GM08714 (cell line): ENCODE measurements around the gene SOX6.

Source experiments
- H3K4me3 ChIP-seq: fragments of 200-500 bp; sonication (Bioruptor generic); 2 replicates; pipeline ENCODE4 v1.5.1; 2014; ENCODE audit warnings: mild to moderate bottlenecking, low read length, inconsistent platforms
- ZNF274 ChIP-seq: IDR thresholded peaks from 2 replicates; pipeline ENCODE4 v1.6.1; 2012; ENCODE audit warnings: mild to moderate bottlenecking, low read depth, low read length

The SOX6 gene

DNA sequence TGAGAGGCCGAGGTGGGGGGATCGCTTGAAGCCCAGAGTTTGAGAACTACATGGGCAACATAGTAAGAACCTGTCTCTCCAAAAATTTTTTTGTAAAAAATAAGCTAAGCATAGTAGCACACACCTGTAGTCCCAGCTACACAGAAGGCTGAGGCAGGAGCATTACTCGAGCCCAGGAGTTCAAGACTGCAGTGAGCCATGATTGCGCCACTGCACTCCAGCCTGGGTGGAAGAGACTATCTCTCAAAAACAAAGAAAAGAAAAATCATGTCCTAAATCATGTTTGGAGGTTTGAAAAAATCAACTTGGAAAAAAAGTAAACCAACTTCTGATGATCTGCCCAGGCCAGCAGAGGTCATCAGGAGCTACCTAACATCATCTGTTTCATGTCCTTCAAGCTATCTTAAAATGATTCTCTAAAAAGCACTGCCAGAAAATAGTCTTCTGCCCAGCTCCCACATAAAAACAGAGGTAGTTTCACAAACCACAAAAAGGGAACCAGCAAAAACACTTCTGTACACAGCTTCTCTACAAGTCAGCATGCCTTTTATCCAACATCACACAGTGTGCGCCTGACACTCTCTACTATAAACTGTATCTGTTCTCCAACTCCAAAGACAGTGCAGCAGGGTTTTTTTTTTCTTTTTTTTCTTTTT is 165.0 kb downstream of the SOX6 start:
- no peak overlapping the region for H3K4me3 ChIP-seq
- no peak for TF ChIP-seq ZNF274

DNA sequence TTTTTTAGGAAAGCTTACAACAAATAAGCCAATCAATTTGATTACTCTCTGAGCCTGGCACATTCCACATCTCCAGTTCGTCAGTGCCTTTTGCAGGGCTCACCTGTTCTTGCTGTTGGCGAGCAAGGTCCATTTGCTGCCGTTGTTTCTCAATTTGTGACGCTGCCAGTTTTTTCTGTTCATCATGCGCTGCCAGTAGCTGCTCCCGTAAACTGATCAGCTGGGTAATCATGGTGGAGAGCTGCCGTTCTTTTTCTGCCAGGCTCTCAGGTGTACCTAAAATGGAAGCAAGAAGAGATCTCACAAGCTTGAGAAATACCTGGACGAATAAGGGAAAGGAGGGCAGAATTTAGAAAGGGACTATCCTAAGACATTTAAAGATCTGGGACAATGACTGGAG is 169.7 kb downstream of the SOX6 start:
- TF ChIP-seq ZNF274 = no peak
- H3K4me3 ChIP-seq = no peak overlapping the region

DNA sequence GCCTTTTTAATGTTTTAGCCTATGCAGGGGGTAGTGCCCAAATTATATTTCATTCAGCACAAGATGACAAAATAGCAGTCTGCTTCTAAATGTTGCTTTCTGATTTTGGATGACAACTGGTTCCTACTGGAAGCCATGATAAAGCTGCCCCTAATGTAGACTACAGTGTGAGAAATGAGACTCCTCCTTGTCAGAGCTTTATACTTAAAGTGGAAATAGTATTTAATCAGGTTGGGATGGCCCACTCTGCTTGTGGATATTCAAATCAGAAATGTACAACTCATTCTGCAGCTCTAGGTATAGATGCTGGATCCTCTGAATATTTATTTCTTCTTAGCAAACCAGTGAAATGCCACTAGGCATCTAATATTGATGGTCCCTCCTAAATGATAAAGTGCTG is 171.3 kb downstream of the SOX6 start:
- H3K4me3 ChIP-seq = no peak overlapping the region
- TF ChIP-seq ZNF274 = no peak

DNA sequence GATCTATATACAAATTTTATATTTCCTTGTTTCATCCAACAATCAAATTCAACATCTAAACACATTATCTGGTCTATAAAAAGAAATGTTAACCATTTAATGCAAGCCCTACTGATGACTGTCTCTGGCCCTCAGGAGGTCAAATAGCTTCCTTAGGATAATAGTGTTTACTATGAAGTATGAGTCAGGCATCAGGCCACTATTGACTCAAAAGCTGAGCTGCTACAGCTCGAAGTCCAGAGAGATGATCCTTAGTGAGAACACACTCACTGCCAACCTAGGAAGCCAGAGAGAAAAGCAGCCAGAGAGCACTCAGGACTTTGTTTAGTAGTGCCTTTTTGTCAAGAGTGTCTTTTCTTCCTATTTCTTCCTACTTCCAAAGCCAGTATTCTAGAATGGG is 171.8 kb downstream of the SOX6 start:
- no peak overlapping the region for H3K4me3 ChIP-seq
- no peak for TF ChIP-seq ZNF274

DNA sequence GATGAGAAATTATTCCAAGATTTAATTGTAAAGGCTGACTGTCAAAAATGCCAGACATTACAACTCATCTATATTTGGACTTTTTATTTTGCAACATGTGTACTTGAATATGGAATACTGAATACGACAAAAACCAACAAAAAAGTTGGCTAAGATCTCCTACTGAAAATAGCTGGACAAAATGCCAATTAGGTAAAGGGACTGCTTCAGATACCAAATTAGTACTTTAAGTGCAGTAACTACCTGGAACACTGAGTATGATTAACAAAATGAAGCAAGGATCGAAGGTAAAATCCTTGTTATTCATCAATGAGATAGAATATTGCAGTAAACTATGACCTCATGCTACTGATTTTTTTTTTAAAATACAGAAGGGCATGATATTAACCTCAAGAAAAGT is 173.8 kb downstream of the SOX6 start:
- TF ChIP-seq ZNF274 = no peak
- H3K4me3 ChIP-seq = no peak overlapping the region

DNA sequence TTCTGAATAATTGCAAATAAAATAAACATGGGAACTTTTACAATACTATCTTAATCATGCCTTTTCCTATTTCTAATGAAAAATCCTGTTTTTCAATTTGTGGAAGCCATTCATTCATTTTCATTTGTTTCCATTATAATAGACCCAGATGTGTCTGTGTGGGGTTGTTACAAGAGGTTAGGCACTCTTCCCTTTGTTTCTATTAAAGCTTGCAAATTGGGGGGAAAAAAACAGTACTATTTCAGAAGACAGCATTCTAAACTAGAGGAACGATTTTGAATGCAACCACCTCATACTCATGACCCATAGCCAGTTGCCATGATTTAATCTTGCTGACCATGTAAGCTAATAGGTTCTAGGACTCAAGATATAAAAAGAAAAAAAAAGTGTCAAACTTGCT is 175.5 kb downstream of the SOX6 start:
- no peak overlapping the region for H3K4me3 ChIP-seq

DNA sequence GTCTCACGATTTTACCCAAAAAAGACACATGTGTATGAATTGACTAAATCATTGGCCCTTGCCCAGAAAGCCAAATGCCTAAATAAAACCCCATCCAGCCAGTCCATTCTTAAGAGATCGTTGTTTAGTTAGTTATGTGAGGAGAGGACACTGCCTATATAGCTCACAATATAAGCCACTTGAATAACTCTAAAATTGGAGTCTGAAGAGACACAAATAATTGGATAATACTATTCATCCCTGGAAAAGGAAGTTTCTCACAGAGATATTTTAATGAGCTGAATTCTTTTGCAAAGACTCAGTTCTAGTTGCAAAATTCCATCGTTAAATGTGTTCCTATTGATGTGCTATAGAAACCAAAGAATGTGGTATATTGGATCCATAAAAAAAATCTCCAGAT is 176.7 kb downstream of the SOX6 start:
- no peak for TF ChIP-seq ZNF274
- no peak overlapping the region for H3K4me3 ChIP-seq

More for the DNA sequence above, 175.5 kb downstream of the SOX6 start:
- TF ChIP-seq ZNF274 = no peak

DNA sequence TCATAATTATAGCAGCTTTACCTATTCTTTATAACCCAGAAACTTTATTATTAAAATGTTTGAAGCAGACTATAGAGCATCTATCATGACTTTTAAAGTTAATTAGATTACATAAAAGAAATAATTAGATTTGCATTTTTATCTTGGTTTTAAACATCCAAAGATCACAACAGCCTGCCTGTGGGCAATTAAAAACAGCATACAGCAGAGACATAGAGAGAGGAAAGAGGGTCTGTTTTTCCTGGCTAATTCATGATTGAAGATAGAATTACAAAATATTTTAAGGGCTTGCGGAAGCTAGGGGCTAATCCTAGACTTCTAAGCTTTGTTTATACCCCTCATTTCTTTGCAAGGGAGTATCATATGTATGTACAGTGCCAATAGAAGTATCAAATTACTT is 178.1 kb downstream of the SOX6 start:
- no peak for TF ChIP-seq ZNF274

DNA sequence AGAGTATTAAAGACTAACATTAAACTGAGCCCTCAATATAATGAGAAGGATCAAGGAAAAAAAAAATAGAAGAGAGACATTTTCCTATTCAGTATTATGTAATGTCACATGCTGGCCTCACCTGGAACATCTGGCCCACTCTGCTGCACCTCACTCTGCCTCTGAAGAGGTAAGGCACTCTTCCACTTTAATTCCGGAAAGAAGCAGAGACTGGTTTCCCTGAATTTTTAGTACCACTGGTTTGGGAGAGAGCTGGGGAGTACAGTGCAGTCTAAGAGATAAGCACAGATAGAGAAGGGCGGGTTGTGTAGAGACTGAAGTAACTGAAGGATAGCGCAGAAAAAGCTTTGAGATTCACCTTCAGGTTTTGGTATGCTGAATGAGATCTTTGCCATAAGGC is 178.7 kb downstream of the SOX6 start:
- no peak overlapping the region for H3K4me3 ChIP-seq
- TF ChIP-seq ZNF274 = no peak

More for the DNA sequence above, 178.1 kb downstream of the SOX6 start:
- H3K4me3 ChIP-seq = no peak overlapping the region

DNA sequence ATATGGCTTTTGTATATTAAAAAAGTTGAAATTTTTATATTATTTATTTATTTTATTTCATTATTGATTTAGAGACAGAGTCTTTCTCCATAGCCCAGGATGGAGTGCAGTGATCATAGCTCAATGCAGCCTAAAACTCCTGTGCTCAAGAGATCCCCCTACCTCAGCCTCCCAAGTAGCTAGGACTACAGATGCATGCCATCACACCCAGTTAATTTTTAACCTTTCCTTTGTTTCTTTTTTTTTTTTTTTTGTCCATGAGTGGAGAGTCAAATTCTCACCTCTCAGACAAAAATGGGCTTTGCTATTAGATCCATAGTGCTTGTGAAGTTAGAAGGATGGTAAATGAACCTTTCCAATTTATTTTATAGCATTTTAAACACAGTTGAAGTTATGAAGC is 182.5 kb downstream of the SOX6 start:
- TF ChIP-seq ZNF274 = no peak
- no peak overlapping the region for H3K4me3 ChIP-seq

DNA sequence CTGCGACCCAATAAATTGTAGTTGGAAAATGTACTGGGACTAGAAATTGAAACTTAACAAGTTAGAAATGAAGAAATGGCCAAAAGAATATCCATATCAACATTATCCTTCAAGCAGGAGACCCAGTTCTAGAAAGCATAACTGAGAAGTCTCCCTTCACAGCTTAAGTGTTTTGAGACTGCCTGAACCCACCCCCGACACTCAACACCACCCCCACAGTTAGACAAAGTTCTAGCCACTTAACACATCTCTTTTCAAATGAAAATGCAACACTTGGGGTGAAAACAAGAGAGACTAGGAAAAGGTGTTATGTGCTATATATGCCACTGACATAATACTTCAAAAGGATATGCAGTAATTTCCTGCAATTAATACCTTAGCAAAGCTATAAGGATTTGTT is 184.5 kb downstream of the SOX6 start:
- no peak for TF ChIP-seq ZNF274
- no peak overlapping the region for H3K4me3 ChIP-seq

DNA sequence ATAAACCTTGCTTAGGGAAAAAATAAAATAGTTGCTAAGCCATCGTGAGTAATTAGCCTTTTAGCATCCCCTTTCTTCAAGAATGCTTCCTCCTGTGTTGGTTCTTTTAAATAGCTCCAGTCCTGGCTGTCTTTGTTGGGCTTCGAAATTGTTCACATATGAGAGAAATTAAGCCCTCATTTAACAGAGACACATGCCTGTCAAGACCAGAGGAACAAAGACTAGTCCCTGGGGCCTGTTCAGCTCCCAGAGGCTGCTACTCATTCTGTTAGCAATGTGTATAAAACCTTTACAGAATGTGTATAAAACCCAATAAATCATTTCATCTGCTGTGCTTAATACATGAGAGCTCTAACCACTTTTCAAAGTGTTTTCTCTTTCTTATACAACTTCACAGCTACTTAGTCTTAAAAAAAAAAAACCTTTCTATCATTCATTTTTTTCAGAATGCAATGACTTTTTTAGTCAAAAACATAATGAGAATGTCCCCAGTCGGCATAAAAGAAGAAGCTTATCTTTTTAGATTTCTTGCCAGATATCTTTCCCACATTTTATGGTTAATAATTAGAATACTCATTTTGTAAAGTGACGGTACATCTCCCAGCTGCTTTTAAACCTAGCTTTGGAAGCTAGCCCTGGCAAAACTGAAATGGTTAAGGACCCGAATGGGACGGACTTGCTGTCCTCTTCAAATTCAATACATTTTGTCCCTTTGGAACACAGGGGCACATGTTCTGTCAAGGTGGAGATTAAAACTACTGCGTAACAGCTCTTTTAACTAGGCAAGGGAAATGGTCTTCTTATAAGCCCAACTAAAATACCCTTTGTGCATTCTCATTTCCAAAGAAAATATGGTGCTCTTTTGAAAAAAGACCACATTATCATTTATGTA is 186.1 kb downstream of the SOX6 start:
- H3K4me3 ChIP-seq = no peak overlapping the region
- no peak for TF ChIP-seq ZNF274

DNA sequence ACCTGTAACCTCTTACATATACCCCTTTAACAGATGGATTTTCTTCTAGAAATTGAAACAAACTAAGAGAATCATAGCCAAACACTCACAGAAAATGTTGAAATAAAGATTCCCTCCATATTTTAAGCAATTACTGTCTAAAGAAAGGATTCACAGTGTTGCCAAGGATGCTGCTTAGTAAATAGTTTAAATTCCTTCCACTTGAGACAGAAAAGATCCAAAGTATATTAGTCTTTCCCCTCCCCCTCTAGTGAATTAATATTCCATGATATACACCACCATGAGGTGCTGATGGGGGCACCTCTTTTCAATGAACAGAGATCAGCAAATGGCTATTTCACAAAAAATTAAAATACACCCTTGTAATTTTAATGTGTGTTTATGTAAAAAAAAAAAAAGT is 186.8 kb downstream of the SOX6 start:
- TF ChIP-seq ZNF274 = no peak
- no peak overlapping the region for H3K4me3 ChIP-seq

DNA sequence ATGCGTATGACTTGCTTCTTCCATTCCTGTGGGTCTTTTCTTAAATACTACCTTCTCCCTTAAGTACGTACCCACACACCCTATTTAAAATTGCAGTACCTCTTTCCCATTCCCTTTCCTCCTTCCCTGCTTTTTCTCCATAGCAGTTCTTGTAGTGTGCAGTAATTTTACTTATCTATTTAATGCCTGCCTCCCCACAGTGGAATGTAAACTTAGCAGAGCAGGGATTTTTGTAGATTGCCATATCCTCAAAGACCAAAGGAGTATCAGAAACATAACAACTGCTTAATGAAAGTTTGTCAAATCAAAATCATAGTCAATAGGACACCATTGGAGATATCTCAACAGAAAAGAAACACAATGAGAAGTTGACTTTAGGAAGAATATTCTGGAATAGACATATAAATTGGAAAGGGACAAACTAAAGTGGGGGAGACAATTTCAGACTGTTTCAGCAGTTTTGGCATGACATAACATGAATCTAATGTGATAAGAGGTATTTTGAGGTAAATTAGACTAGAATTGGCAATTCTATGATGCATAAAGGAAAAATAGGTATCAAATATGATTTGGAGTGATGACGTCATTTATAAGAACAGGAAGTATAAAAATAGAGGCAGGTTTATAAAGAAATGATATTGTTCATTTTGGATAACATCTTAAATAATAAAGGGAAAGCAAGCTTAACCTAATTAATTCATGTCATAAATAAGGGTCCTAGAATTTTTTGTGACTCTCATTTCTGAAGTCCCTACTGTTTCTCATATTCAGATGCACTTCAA is 188.4 kb downstream of the SOX6 start:
- no peak overlapping the region for H3K4me3 ChIP-seq
- TF ChIP-seq ZNF274 = no peak
